HEK293 (cell line): ENCODE measurements around the gene ZNF429.
A peak's percentile ranks its signal among the peaks of the same experiment; 100 is the strongest.
"Not testable (repeated sequence)": the region's sequence is repeated elsewhere in the genome, so short reads cannot be mapped to it uniquely, and the experiment has no call there.

ENCODE experiments used
- CTCF ChIA-PET: fragments of 350-600 bp; formaldehyde crosslinking; extraction: SDS; loops from one replicate; lab custom pipeline; 2021; ENCODE audit warnings: antibody characterized with exemption; lab: Yijun Ruan, JAX
- POLR2A ChIA-PET: fragments of 300-600 bp; formaldehyde crosslinking; extraction: SDS; loops from one replicate; lab custom pipeline; 2020; ENCODE audit warnings: antibody characterized with exemption, inconsistent platforms; lab: Yijun Ruan, JAX
- H3K27ac ChIP-seq: fragments of 200-500 bp; sonication (Bioruptor generic); 2 replicates; pipeline ENCODE4 v1.5.1; 2014; ENCODE audit warnings: low read depth, low read length, control low read depth, inconsistent platforms; ENCODE audit errors: extremely low read depth
- H3K36me3 ChIP-seq, 2 experiments: fragments of 200-500 bp in 1 of 2; sonication (Bioruptor generic) in 1 of 2; 1 replicate in 1 of 2; 2 replicates in 1 of 2; pipeline ENCODE4 v1.5.1; 2014 to 2017; ENCODE audit warnings: inconsistent platforms in 2 of 2, low read length in 2 of 2; ENCODE audit not compliant: control insufficient read depth in 2 of 2, insufficient read depth in 1 of 2
- H3K4me1 ChIP-seq: fragments of 200-500 bp; sonication (Bioruptor generic); 2 replicates; pipeline ENCODE4 v1.5.1; 2014; ENCODE audit warnings: mild to moderate bottlenecking, low read length, inconsistent platforms; ENCODE audit not compliant: control insufficient read depth, insufficient read depth
- H3K4me3 ChIP-seq: 2 replicates; pipeline ENCODE4 v1.5.1; 2011; ENCODE audit warnings: low read depth, mild to moderate bottlenecking, control low read depth, low read length, moderate library complexity
- H3K9me3 ChIP-seq: fragments of 200-500 bp; sonication (Bioruptor generic); 2 replicates; pipeline ENCODE4 v1.5.1; 2014; ENCODE audit warnings: low read depth, low read length, inconsistent platforms; ENCODE audit not compliant: control insufficient read depth, insufficient read depth
- BCL11B ChIP-seq: fragments of 450-650 bp; formaldehyde crosslinking; IDR thresholded peaks from 2 replicates; pipeline ENCODE4 v1.5.1; 2016; ENCODE audit warnings: low read depth, missing biosample characterization, missing genetic modification characterization
- EGR2 ChIP-seq: fragments of 450-650 bp; formaldehyde crosslinking; IDR thresholded peaks from 2 replicates; pipeline ENCODE4 v1.5.1; 2016; ENCODE audit warnings: low read depth, missing biosample characterization, missing genetic modification characterization
- MZF1 ChIP-seq: fragments of 450-650 bp; formaldehyde crosslinking; IDR thresholded peaks from 2 replicates; pipeline ENCODE4 v1.5.1; 2017; ENCODE audit warnings: missing biosample characterization, missing genetic modification characterization, borderline replicate concordance
- ZBTB7A ChIP-seq: fragments of 450-650 bp; formaldehyde crosslinking; IDR thresholded peaks from 2 replicates; pipeline ENCODE4 v1.5.1; 2016; ENCODE audit warnings: low read depth, missing biosample characterization, missing genetic modification characterization
- ZIC2 ChIP-seq: fragments of 450-650 bp; formaldehyde crosslinking; IDR thresholded peaks from 2 replicates; pipeline ENCODE4 v1.5.1; 2016; ENCODE audit warnings: missing biosample characterization, missing genetic modification characterization
- ZNF24 ChIP-seq: fragments of 450-650 bp; formaldehyde crosslinking; IDR thresholded peaks from 2 replicates; pipeline ENCODE4 v1.5.1; 2016; ENCODE audit warnings: missing biosample characterization, missing genetic modification characterization
- ZNF266 ChIP-seq: fragments of 450-650 bp; formaldehyde crosslinking; IDR thresholded peaks from 2 replicates; pipeline ENCODE4 v1.5.1; 2016; ENCODE audit warnings: missing biosample characterization, missing genetic modification characterization, low read depth
- ZNF501 ChIP-seq: fragments of 450-650 bp; formaldehyde crosslinking; IDR thresholded peaks from 2 replicates; pipeline ENCODE4 v1.5.1; 2016; ENCODE audit warnings: missing biosample characterization, missing genetic modification characterization
- ZNF596 ChIP-seq: fragments of 450-650 bp; IDR thresholded peaks from 2 replicates; pipeline ENCODE4 v1.5.0; 2018; ENCODE audit warnings: missing biosample characterization, mild to moderate bottlenecking, missing genetic modification characterization, moderate library complexity
- ZNF623 ChIP-seq: fragments of 450-650 bp; formaldehyde crosslinking; IDR thresholded peaks from 2 replicates; pipeline ENCODE4 v1.5.1; 2016; ENCODE audit warnings: missing biosample characterization, missing genetic modification characterization
- ZNF654 ChIP-seq: fragments of 450-650 bp; formaldehyde crosslinking; IDR thresholded peaks from 2 replicates; pipeline ENCODE4 v1.5.1; 2016; ENCODE audit warnings: low read depth, missing biosample characterization, missing genetic modification characterization
- ZNF677 ChIP-seq: fragments of 450-650 bp; IDR thresholded peaks from 2 replicates; pipeline ENCODE4 v1.5.0; 2018; ENCODE audit warnings: missing biosample characterization, mild to moderate bottlenecking, missing genetic modification characterization, moderate library complexity
- ZSCAN18 ChIP-seq: fragments of 450-650 bp; formaldehyde crosslinking; IDR thresholded peaks from 2 replicates; pipeline ENCODE4 v1.5.1; 2016; ENCODE audit warnings: missing biosample characterization, missing genetic modification characterization
- TF ChIP-seq, protein P1 (sequence below): fragments of 450-650 bp; formaldehyde crosslinking; IDR thresholded peaks from 2 replicates; pipeline ENCODE4 v1.5.1; 2017; ENCODE audit warnings: missing biosample characterization, missing genetic modification characterization
- TF ChIP-seq, protein P2 (sequence below): fragments of 450-650 bp; formaldehyde crosslinking; IDR thresholded peaks from 2 replicates; pipeline ENCODE4 v1.5.1; 2016; ENCODE audit warnings: missing biosample characterization, missing genetic modification characterization
- TF ChIP-seq, protein P3 (sequence below): fragments of 450-650 bp; formaldehyde crosslinking; IDR thresholded peaks from 2 replicates; pipeline ENCODE4 v1.5.1; 2016; ENCODE audit warnings: missing biosample characterization, missing genetic modification characterization

The ZNF429 gene

GRCh38 chr19:21474671-21475181 is 30.7 kb upstream of the ZNF429 start (continued):
- TF ChIP-seq ZSCAN18 (tag by site-specific recombination) (no peak), ZIC2 (tag by site-specific recombination) (no peak), ZNF596 (tag by site-specific recombination) (no peak), MZF1 (no peak), ZNF266 (no peak)
- TF ChIP-seq, protein P1, sequence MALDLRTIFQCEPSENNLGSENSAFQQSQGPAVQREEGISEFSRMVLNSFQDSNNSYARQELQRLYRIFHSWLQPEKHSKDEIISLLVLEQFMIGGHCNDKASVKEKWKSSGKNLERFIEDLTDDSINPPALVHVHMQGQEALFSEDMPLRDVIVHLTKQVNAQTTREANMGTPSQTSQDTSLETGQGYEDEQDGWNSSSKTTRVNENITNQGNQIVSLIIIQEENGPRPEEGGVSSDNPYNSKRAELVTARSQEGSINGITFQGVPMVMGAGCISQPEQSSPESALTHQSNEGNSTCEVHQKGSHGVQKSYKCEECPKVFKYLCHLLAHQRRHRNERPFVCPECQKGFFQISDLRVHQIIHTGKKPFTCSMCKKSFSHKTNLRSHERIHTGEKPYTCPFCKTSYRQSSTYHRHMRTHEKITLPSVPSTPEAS (tag by site-specific recombination), result no peak
- TF ChIP-seq, protein P2, sequence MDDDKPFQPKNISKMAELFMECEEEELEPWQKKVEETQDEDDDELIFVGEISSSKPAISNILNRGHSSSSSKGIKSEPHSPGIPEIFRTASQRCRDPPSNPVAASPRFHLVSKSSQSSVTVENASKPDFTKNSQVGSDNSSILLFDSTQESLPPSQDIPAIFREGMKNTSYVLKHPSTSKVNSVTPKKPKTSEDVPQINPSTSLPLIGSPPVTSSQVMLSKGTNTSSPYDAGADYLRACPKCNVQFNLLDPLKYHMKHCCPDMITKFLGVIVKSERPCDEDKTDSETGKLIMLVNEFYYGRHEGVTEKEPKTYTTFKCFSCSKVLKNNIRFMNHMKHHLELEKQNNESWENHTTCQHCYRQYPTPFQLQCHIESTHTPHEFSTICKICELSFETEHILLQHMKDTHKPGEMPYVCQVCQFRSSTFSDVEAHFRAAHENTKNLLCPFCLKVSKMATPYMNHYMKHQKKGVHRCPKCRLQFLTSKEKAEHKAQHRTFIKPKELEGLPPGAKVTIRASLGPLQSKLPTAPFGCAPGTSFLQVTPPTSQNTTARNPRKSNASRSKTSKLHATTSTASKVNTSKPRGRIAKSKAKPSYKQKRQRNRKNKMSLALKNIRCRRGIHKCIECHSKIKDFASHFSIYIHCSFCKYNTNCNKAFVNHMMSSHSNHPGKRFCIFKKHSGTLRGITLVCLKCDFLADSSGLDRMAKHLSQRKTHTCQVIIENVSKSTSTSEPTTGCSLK (tag by site-specific recombination), result no peak

GRCh38 chr19:21482361-21482760 is 23.0 kb upstream of the ZNF429 start:
- H3K9me3 ChIP-seq, H3K27ac ChIP-seq, CTCF ChIA-PET, H3K36me3 ChIP-seq, H3K4me3 ChIP-seq, POLR2A ChIA-PET, H3K4me1 ChIP-seq: not testable (repeated sequence)

DNA sequence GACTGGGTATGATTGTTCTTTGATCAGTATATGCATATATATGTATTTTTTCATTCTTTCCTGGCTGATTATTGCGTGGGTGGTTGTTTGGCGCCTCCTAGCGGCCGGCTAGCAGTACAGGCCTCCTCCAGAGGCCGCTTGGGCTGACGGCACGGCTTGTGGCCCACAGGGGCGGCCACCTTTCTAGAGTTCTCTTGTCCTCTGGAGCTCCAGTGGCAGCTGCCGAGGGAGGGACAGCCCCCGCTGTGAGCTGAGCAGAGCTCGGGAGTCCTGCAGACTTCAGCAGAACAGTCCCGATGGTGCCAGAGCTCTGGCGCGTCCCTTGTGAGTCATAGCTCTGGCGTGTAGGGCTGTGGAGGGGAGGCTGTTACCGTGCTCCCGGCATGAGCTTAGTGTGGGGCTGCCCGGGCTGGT is 22.5 kb upstream of the ZNF429 start:
- ChIA-PET POLR2A (no interaction called here), CTCF (no interaction called here)
- H3K36me3 ChIP-seq, result no peaks in the 10 kb centered on the region
- H3K27ac ChIP-seq, result no peak overlapping the region
- TF ChIP-seq, protein P3, sequence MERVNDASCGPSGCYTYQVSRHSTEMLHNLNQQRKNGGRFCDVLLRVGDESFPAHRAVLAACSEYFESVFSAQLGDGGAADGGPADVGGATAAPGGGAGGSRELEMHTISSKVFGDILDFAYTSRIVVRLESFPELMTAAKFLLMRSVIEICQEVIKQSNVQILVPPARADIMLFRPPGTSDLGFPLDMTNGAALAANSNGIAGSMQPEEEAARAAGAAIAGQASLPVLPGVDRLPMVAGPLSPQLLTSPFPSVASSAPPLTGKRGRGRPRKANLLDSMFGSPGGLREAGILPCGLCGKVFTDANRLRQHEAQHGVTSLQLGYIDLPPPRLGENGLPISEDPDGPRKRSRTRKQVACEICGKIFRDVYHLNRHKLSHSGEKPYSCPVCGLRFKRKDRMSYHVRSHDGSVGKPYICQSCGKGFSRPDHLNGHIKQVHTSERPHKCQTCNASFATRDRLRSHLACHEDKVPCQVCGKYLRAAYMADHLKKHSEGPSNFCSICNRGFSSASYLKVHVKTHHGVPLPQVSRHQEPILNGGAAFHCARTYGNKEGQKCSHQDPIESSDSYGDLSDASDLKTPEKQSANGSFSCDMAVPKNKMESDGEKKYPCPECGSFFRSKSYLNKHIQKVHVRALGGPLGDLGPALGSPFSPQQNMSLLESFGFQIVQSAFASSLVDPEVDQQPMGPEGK (tag by site-specific recombination), result no peak
- peak; percentile 26; the same call in 1 of the 2 replicates for TF ChIP-seq ZNF654 (tag by site-specific recombination)
- H3K4me3 ChIP-seq, result no peak overlapping the region
- no peaks in the 10 kb centered on the region for H3K4me1 ChIP-seq
- H3K9me3 ChIP-seq, result no peaks in the 10 kb centered on the region

DNA sequence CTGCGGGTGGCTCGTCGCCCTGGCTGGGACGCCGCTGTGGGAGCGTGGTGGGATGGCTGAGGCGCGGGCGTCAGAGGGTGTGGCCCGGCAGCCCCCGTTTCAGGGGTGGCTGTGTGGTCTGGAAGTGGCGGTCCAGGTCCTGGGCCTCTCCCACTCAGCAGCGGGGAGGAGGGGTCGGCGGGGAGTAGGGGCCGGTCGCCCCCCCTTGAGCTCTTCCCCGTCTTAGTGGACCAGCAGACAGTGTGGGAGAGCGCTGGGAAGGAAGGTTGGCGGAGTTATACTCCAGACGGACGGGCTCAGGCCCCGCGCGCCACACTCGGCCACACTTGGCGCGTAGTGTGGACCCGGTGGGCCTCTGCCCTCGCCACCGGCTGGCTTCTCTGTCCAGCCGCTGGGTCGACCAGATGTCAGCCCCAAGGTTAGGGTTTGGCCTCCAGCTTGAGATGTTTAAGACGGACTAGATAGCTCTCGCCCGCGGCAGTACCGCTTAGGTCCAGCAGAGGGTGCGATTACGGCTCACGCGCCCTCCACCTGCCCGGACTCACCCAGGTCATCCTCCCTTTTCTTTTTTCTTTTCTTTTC is 21.7 kb upstream of the ZNF429 start:
- H3K9me3 ChIP-seq, result no peaks in the 10 kb centered on the region
- no peaks in the 10 kb centered on the region for H3K36me3 ChIP-seq
- H3K27ac ChIP-seq, result no peak overlapping the region
- POLR2A ChIA-PET, result no interaction called here
- TF ChIP-seq BCL11B (tag by site-specific recombination), result no peak
- TF ChIP-seq ZNF623 (tag by site-specific recombination), result no peak
- TF ChIP-seq ZBTB7A (tag by site-specific recombination), result no peak
- TF ChIP-seq EGR2 (tag by site-specific recombination), result no peak
- TF ChIP-seq ZNF677 (tag by site-specific recombination), result no peak
- TF ChIP-seq ZNF24, result no peak
- no peak for TF ChIP-seq ZNF501 (tag by site-specific recombination)
- TF ChIP-seq, all 188 proteins: peak for 0
- CTCF ChIA-PET, result interaction anchor here (0.6 kb wide), 1 partner anchor 900 kb away, joined by 3 read pairs; no protein-coding TSS in a partner anchor
- Histone ChIP-seq H3K4me1 (no peaks in the 10 kb centered on the region), H3K4me3 (no peak overlapping the region)
